ENCODE measurements around the gene TBC1D9. TPM values are rescaled to one million over a fixed set of nuclear protein-coding genes. Genes with fewer than 3 reads are reported as not detected.

The TBC1D9 gene
- total RNA-seq, 1 donor from 2014 or later: 54.2 TPM

GRCh38 chr4:140777894-140778293, 21.7 kb upstream of the TBC1D9 start:
- Mint-ChIP-seq H3K36me3 (no peaks in the 10 kb centered on the region), H3K4me1 (no peaks in the 10 kb centered on the region), H3K27me3 (ENCODE audit: low read depth) (no peaks in the 10 kb centered on the region), H3K27ac (no peak overlapping the region), H3K9me3 (no peaks in the 10 kb centered on the region), H3K4me3 (no peak overlapping the region)
- DNase-seq (ENCODE audit: low spot score in 2 of 2, unreplicated experiment in 2 of 2): no peak
- TF ChIP-seq CTCF (IDR thresholded peaks at IDR 0.05; ENCODE audit: unreplicated experiment): no peak

- no peak for DNase-seq (ENCODE audit: low spot score in 2 of 2, unreplicated experiment in 2 of 2)
- TF ChIP-seq CTCF (IDR thresholded peaks at IDR 0.05; ENCODE audit: unreplicated experiment): no peak
- Mint-ChIP-seq H3K4me3 (no peak overlapping the region), H3K9me3 (no peaks in the 10 kb centered on the region), H3K27me3 (ENCODE audit: low read depth) (no peaks in the 10 kb centered on the region), H3K27ac (no peak overlapping the region), H3K4me1 (no peaks in the 10 kb centered on the region), H3K36me3 (no peaks in the 10 kb centered on the region)
These were observed 21.2 kb upstream of the TBC1D9 start for GRCh38 chr4:140777386-140777785.

- no peak overlapping the region for H3K27ac Mint-ChIP-seq
- H3K9me3 Mint-ChIP-seq: no peaks in the 10 kb centered on the region
- no peak for DNase-seq (ENCODE audit: low spot score in 2 of 2, unreplicated experiment in 2 of 2)
- no peaks in the 10 kb centered on the region for H3K4me1 Mint-ChIP-seq
- TF ChIP-seq CTCF (IDR thresholded peaks at IDR 0.05; ENCODE audit: unreplicated experiment): no peak
- no peaks in the 10 kb centered on the region for H3K36me3 Mint-ChIP-seq
- H3K27me3 Mint-ChIP-seq (ENCODE audit: low read depth): no peaks in the 10 kb centered on the region
- no peak overlapping the region for H3K4me3 Mint-ChIP-seq
These were observed 20.4 kb upstream of the TBC1D9 start for GRCh38 chr4:140776556-140776955.

GRCh38 chr4:140774956-140775355, 18.8 kb upstream of the TBC1D9 start:
- no peak for TF ChIP-seq CTCF (IDR thresholded peaks at IDR 0.05; ENCODE audit: unreplicated experiment)
- H3K27ac Mint-ChIP-seq: no peak overlapping the region
- no peak for DNase-seq (ENCODE audit: low spot score in 2 of 2, unreplicated experiment in 2 of 2)
- no peaks in the 10 kb centered on the region for H3K36me3 Mint-ChIP-seq
- peaks cover 4% of the 10 kb centered on the region for H3K9me3 Mint-ChIP-seq
- H3K4me1 Mint-ChIP-seq: no peaks in the 10 kb centered on the region
- H3K4me3 Mint-ChIP-seq: no peak overlapping the region
- no peaks in the 10 kb centered on the region for H3K27me3 Mint-ChIP-seq (ENCODE audit: low read depth)

GRCh38 chr4:140774510-140774909, 18.3 kb upstream of the TBC1D9 start:
- H3K4me1 Mint-ChIP-seq: no peaks in the 10 kb centered on the region
- no peak overlapping the region for H3K4me3 Mint-ChIP-seq
- no peaks in the 10 kb centered on the region for H3K27me3 Mint-ChIP-seq (ENCODE audit: low read depth)
- H3K9me3 Mint-ChIP-seq: peaks cover 4% of the 10 kb centered on the region
- no peak for TF ChIP-seq CTCF (IDR thresholded peaks at IDR 0.05; ENCODE audit: unreplicated experiment)
- H3K36me3 Mint-ChIP-seq: no peaks in the 10 kb centered on the region
- DNase-seq (ENCODE audit: low spot score in 2 of 2, unreplicated experiment in 2 of 2): no peak
- H3K27ac Mint-ChIP-seq: no peak overlapping the region

GRCh38 chr4:140769209-140769608, 13.0 kb upstream of the TBC1D9 start:
- no peak for DNase-seq (ENCODE audit: low spot score in 2 of 2, unreplicated experiment in 2 of 2)
- Mint-ChIP-seq H3K36me3 (no peaks in the 10 kb centered on the region), H3K27ac (no peak overlapping the region), H3K9me3 (peaks cover 4% of the 10 kb centered on the region), H3K4me1 (peaks cover 5% of the 10 kb centered on the region), H3K27me3 (ENCODE audit: low read depth) (no peaks in the 10 kb centered on the region), H3K4me3 (no peak overlapping the region)
- TF ChIP-seq CTCF (IDR thresholded peaks at IDR 0.05; ENCODE audit: unreplicated experiment): no peak

Measured in mesothelial cell of epicardium (in vitro differentiated cells).